SK-N-SH treated with all-trans-retinoic acid at 6 μM for 48 hours (cell line): Measurements from ENCODE around the gene BCL10.

Experiments
- ARNTL ChIP-seq: fragments of 450-650 bp; formaldehyde crosslinking; IDR thresholded peaks from 2 replicates; pipeline ENCODE4 v1.5.0; 2020; ENCODE audit warnings: low read depth, mild to moderate bottlenecking, moderate library complexity, borderline replicate concordance
- ESRRG ChIP-seq: fragments of 250-450 bp; sonication (Bioruptor Pico); IDR thresholded peaks from 2 replicates; pipeline ENCODE4 v1.6.1; 2021; ENCODE audit warnings: mild to moderate bottlenecking
- RARB ChIP-seq: fragments of 250-450 bp; sonication (Bioruptor Pico); IDR thresholded peaks from 2 replicates; pipeline ENCODE4 v1.8.0; 2021; ENCODE audit warnings: mild to moderate bottlenecking, moderate library complexity
- TOX ChIP-seq: fragments of 250-450 bp; sonication (Bioruptor Pico); IDR thresholded peaks from 2 replicates; pipeline ENCODE4 v1.8.0; 2021; ENCODE audit warnings: mild to moderate bottlenecking, moderate library complexity, borderline replicate concordance
- TF ChIP-seq, protein P1 (sequence below): fragments of 250-450 bp; sonication (Bioruptor Pico); IDR thresholded peaks from 2 replicates; pipeline ENCODE4 v1.8.0; 2021; ENCODE audit warnings: low read depth, mild to moderate bottlenecking, moderate library complexity, borderline replicate concordance

DNA sequence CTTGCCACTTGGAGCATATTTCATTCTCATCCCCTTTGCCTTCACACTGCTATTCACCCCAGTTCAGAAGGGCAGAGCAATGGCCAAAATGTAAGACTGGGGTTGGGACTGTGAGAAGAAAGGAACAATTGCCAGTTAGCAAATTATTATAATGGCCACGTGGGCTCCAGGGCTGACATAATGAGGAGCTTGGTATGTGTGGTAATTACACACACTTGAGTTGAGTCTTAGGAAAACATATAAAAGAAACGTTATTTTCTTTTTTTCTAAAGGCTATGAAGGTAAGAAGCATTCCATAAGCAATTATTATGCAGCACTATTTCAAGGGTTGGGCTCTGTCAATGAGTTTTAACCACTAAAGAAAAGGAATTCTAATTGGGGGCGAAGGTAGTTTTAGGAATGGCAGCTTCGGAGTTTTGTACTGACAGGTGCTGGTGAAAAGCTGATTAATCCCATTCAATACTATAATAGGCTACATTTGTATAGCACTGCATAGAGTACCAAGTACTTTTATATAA is 32.5 kb upstream of the BCL10 start:
- no peak for TF ChIP-seq RARB (CRISPR knock-in tag)
- TF ChIP-seq ARNTL (CRISPR knock-in tag): no peak
- TF ChIP-seq, protein P1, sequence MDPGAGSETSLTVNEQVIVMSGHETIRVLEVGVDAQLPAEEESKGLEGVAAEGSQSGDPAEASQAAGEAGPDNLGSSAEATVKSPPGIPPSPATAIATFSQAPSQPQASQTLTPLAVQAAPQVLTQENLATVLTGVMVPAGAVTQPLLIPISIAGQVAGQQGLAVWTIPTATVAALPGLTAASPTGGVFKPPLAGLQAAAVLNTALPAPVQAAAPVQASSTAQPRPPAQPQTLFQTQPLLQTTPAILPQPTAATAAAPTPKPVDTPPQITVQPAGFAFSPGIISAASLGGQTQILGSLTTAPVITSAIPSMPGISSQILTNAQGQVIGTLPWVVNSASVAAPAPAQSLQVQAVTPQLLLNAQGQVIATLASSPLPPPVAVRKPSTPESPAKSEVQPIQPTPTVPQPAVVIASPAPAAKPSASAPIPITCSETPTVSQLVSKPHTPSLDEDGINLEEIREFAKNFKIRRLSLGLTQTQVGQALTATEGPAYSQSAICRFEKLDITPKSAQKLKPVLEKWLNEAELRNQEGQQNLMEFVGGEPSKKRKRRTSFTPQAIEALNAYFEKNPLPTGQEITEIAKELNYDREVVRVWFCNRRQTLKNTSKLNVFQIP (CRISPR knock-in tag): no peak
- no peak for TF ChIP-seq TOX
- no peak for TF ChIP-seq ESRRG (CRISPR knock-in tag)
